Nephron (organoid): ENCODE results near the gene DUSP2.

ENCODE experiments used
- H3K27ac Mint-ChIP-seq, 3 experiments: 2 replicates each; pipeline ENCODE4 v1.8.0; 2020; ENCODE audit warnings: mixed read lengths in 3 of 3, mild to moderate bottlenecking in 2 of 3, moderate library complexity in 1 of 3
- H3K27me3 Mint-ChIP-seq: 2 replicates; pipeline ENCODE4 v1.8.0; 2021; ENCODE audit warnings: low read depth, mild to moderate bottlenecking, moderate library complexity, mixed read lengths
- H3K36me3 Mint-ChIP-seq: 2 replicates; pipeline ENCODE4 v1.8.0; 2020; ENCODE audit warnings: low read depth, mixed read lengths
- H3K4me1 Mint-ChIP-seq: 2 replicates; pipeline ENCODE4 v1.8.0; 2020; ENCODE audit warnings: mixed read lengths
- H3K4me3 Mint-ChIP-seq, 3 experiments: 2 replicates each; pipeline ENCODE4 v1.8.0; 2020; ENCODE audit warnings: mild to moderate bottlenecking in 3 of 3, mixed read lengths in 3 of 3, moderate library complexity in 2 of 3
- H3K9me3 Mint-ChIP-seq: 2 replicates; pipeline ENCODE4 v1.8.0; 2020; ENCODE audit warnings: mixed read lengths
- TF ChIP-seq, protein P1 (sequence below), 3 experiments: fragments of 200-600 bp; sonication (generic); IDR thresholded peaks; one replicate each; pipeline ENCODE4 v1.5.0; 2021; ENCODE audit warnings: antibody characterized with exemption in 3 of 3; ENCODE audit not compliant: unreplicated experiment in 3 of 3

The DUSP2 gene

DNA sequence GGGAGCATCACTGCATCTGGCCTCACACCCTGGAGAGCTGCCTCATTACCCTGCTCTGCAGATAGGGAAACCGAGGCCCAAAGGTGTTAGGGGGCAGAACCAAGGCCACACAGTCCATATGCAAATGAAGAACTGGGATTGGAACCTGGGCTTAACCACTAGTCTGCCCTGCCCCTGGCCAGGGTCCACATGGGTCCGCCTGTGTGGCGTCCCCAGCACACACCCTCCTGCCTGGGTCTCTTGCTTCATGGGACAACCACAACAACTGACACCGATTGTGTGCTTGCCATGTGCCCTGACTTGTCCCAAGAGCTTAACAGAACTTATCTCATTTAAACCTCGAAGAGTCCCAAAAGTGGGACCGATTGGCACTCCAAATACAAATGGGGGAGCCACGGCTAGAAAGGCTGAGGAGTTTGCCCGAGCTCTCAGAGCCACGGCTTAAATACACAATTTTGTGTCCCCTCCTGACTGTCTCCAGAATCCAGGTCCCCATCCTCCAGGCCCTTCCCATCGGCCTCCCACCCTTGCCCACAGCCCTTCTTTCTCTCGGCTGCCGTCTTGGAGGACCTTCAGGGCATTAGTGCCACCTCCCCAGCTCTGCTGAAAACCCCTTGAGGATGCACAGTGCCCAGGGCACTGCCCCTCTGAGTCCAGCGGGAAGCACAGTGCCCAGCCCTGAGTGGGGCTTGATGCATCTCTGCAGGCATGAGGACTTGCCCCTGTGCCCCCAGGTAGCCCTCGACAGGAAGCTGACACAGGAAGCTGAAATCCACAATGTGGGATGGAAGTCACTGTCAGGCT is 5.8 kb upstream of the DUSP2 start:
- TF ChIP-seq, protein P1, sequence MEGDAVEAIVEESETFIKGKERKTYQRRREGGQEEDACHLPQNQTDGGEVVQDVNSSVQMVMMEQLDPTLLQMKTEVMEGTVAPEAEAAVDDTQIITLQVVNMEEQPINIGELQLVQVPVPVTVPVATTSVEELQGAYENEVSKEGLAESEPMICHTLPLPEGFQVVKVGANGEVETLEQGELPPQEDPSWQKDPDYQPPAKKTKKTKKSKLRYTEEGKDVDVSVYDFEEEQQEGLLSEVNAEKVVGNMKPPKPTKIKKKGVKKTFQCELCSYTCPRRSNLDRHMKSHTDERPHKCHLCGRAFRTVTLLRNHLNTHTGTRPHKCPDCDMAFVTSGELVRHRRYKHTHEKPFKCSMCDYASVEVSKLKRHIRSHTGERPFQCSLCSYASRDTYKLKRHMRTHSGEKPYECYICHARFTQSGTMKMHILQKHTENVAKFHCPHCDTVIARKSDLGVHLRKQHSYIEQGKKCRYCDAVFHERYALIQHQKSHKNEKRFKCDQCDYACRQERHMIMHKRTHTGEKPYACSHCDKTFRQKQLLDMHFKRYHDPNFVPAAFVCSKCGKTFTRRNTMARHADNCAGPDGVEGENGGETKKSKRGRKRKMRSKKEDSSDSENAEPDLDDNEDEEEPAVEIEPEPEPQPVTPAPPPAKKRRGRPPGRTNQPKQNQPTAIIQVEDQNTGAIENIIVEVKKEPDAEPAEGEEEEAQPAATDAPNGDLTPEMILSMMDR (IDR thresholded peaks at IDR 0.05; ENCODE audit: unreplicated experiment in 3 of 3), result no peak
- Mint-ChIP-seq H3K36me3 (no peaks in the 10 kb centered on the region), H3K27me3 (peaks cover 15% of the 10 kb centered on the region), H3K27ac (peak overlapping the region in 2 of 3 experiments; percentile 31 to 60), H3K9me3 (no peaks in the 10 kb centered on the region), H3K4me1 (peaks cover 48% of the 10 kb centered on the region), H3K4me3 (no peak overlapping the region)

DNA sequence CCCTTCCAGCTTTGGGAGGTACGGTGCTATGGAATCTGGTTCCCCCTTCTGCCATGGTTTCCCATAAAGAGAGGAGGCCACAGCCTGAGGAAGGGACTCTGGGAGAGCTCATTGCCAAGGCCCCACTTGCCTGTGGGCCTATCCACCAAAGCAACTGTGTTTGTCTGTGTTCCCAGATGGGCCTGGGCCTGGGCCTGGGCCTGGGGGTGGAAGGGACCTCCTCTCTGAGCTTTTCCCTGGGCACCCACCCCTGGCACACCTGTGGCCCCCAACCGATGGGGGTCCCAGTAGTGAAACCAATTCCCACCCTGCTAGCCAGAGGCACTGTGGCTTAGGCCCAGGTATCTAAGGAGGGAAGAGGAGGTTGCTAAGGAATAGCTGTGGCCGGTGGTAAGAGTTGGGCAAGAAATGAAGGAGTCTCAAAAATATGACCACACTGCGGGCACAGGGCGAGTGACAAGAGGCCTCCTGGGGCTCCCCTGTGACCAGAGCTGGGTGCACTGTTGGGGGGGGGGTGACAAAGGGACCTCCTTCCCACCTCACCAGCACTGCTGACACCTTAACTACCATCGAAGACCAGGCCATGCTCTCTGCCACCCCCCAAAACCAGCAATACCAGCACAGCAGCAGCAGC is 4.9 kb upstream of the DUSP2 start:
- peaks cover 48% of the 10 kb centered on the region for H3K4me1 Mint-ChIP-seq

DNA sequence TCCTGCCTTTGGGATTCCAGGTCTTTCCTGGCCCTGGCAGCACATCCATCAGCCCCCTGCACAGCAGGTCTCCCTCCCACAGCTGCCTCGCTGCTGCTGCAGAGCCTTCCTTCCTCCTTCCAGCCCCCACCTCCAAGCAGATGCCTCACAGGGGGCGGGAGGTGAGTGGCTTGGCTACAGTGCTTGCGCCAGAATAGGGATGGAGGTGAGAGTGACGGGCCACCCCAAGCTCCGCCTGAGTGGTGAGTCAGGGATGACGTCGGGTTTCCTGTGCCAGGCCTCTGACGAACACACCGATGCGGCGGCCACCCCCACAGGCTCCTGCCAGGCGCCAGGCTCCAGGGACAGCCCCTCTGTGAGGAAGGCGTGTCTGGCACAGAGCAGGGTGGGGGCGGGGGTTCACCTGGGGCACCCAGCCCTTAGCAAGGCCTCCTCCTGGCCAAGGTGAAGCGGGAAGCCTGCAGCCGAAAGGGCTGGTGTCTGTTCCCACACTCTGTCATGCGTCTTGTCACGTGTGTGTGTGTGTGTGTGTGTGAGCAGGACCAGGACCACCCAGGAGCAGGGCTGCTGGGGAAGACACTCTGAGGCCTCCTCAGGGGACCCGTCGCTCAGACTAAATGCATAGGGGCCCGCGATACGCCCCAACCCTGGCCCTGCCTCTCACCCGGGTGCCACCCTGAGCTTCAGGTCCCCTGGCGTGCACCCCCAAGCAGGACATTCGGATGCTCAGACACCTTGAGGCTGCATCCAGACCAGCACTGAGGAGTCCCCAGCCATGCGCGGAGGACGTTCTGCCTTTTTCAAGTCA is 3.4 kb upstream of the DUSP2 start:
- no peaks in the 10 kb centered on the region for H3K36me3 Mint-ChIP-seq
- peaks cover 8% of the 10 kb centered on the region for H3K27me3 Mint-ChIP-seq
- TF ChIP-seq, protein P1 (IDR thresholded peaks at IDR 0.05; ENCODE audit: unreplicated experiment in 3 of 3), result no peak
- H3K4me3 Mint-ChIP-seq, result peak overlapping the region; percentile 54 to 67 (median 64)
- H3K9me3 Mint-ChIP-seq, result no peaks in the 10 kb centered on the region
- H3K27ac Mint-ChIP-seq, result peak overlapping the region; percentile 94 to 96 (median 95)
- peaks cover 54% of the 10 kb centered on the region for H3K4me1 Mint-ChIP-seq

More for the DNA sequence above, 4.9 kb upstream of the DUSP2 start:
- peaks cover 14% of the 10 kb centered on the region for H3K27me3 Mint-ChIP-seq
- H3K27ac Mint-ChIP-seq, result peak overlapping the region in 2 of 3 experiments; percentile 31 to 60
- TF ChIP-seq, protein P1 (IDR thresholded peaks at IDR 0.05; ENCODE audit: unreplicated experiment in 3 of 3), result no peak
- no peaks in the 10 kb centered on the region for H3K9me3 Mint-ChIP-seq
- H3K4me3 Mint-ChIP-seq, result no peak overlapping the region
- no peaks in the 10 kb centered on the region for H3K36me3 Mint-ChIP-seq

DNA sequence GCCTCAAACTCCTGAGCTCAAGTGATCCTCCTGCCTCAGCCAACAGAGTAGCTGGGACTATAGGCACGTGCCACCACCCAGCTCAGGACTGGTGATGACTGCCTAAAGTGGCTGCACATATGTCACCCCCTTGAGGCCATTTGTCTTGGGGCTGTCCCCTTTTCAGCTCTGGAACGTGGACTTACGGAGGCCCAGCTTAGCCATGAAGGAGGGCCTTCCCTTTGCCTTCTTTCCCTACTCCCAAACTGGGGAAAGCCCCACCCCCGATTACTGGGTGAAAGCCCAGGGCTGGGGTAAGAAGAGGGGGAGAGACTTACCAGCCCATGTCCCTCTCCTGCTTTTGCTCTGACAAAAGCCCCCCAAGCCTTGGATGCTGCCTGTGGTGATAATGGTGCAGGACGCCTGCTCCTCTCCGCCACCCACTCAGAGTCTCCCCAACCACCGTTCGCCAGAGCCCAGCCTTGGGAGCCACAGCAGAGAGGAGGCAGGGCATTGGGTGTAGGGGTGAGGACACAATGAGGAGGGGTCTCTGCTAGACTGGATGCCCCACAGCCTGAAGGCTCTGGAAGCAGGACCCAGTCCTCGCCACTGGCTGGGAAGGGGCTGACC is 2.5 kb upstream of the DUSP2 start:
- no peaks in the 10 kb centered on the region for H3K36me3 Mint-ChIP-seq
- H3K27ac Mint-ChIP-seq, result peak overlapping the region; percentile 94 to 96 (median 95)
- no peaks in the 10 kb centered on the region for H3K9me3 Mint-ChIP-seq
- peaks cover 45% of the 10 kb centered on the region for H3K4me1 Mint-ChIP-seq
- peaks cover 8% of the 10 kb centered on the region for H3K27me3 Mint-ChIP-seq
- peak overlapping the region in 2 of 3 experiments; percentile 77 to 84 for H3K4me3 Mint-ChIP-seq
- TF ChIP-seq, protein P1 (IDR thresholded peaks at IDR 0.05; ENCODE audit: unreplicated experiment in 3 of 3), result no peak

DNA sequence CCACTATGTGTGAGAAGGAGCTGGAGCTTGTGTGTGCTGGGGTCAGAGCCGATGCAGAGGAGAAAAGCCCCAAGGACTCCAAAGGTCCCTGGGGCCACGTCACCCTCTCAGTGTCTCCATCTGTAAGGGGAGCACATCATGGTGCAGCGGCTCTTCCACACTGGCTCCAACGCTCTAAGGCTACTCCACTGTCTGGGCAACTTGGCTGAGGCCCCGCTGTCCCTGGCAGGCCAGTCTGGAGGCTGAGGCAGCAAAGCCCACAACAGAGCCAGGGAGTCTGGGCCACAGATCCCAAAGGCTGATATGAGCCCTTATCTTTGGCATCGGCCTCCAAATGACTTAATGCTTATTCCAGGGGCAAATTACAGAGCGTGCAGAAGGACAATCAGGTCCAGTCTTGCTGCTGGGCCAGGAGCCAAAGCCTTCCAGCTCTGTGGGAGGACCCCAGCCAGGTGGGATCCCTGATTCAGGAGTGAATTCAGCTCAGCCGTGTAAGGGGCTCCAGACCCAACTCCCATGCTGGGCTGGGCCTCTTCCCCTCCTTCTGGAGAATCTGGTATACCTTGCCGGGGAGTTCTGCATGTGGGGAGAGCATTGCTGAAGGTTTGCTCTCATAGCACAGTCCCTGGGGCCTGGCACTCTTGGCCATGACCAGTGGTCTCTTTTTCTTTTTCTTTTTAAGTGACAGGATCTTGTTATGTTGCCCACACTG is 1.8 kb upstream of the DUSP2 start:
- H3K4me1 Mint-ChIP-seq, result peaks cover 42% of the 10 kb centered on the region
- TF ChIP-seq, protein P1 (IDR thresholded peaks at IDR 0.05; ENCODE audit: unreplicated experiment in 3 of 3), result no peak
- H3K27me3 Mint-ChIP-seq, result peaks cover 8% of the 10 kb centered on the region
- H3K36me3 Mint-ChIP-seq, result no peaks in the 10 kb centered on the region
- H3K4me3 Mint-ChIP-seq, result peak overlapping the region; percentile 68 to 84 (median 77)
- H3K9me3 Mint-ChIP-seq, result no peaks in the 10 kb centered on the region
- H3K27ac Mint-ChIP-seq, result peak overlapping the region; percentile 94 to 95 (median 94)
